Measurements from ENCODE around the gene EYS. TPM values are rescaled to one million over a fixed set of nuclear protein-coding genes. Genes with fewer than 3 reads are reported as not detected.

Gene EYS
- total and polyA plus RNA-seq, 2 of the 8 experiments (the other 6 are each of a cell fraction or from before 2014, with no cell fraction given), result 0.05 to 0.13 TPM

DNA sequence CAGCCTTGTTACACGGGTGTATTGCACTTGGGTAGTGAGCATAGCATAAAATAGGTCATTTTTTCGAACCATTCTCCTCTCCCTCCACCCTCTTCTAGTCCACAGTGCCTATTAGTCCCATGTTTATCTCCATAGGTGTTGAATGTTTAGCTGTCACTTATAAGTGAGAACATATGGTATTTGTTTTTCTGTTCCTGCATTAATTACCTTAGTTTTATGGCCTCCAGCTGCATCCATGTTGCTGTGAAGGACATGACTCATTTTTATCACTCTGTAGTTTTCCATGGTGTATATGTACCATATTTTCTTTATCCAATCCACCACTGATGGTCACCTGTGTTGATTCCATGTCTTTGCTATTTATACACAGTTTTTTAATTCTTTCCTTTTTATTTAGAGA is 889.5 kb downstream of the EYS start:
- CTCF ChIA-PET (ENCODE audit: partially characterized antibody), result no interaction called here
- no peak for FAIRE-seq
- POLR2A ChIA-PET (ENCODE audit: partially characterized antibody), result no interaction called here

More for the DNA sequence above, 889.5 kb downstream of the EYS start:
- no peaks in the 10 kb centered on the region for H3K36me3 ChIP-seq (ENCODE audit: control insufficient read depth in 2 of 4, insufficient read depth in 4 of 4, low read length in 3 of 4)
- no peak overlapping the region for H3K4me3 ChIP-seq (ENCODE audit: extremely low read depth in 1 of 4, insufficient read depth in 2 of 4, low read depth in 3 of 4, low read length in 4 of 4)
- H3K9ac ChIP-seq (replicated peaks in 1 of 4; ENCODE audit: extremely low read depth in 1 of 4, low read depth in 3 of 4, low read length in 3 of 4), result no peak overlapping the region
- no peak overlapping the region for H2AFZ ChIP-seq (ENCODE audit: low read length)
- no peak for TF ChIP-seq ZNF274 (IDR thresholded peaks at IDR 0.05; ENCODE audit: borderline replicate concordance, extremely low read depth, low read length)
- no peak for TF ChIP-seq CEBPB (IDR thresholded peaks at IDR 0.05; ENCODE audit: low read depth, low read length)
- no peak for TF ChIP-seq POU5F1 (IDR thresholded peaks at IDR 0.05; ENCODE audit: low read depth, low read length)
- no peak for TF ChIP-seq CREB1 (IDR thresholded peaks at IDR 0.05)
- TF ChIP-seq SIN3A (conservative IDR thresholded peaks at IDR 0.05 in 1 of 2, IDR thresholded peaks at IDR 0.05 in 1 of 2; ENCODE audit: low read depth in 1 of 2, low read length in 2 of 2), result no peak
- no peak for TF ChIP-seq BCL11A (IDR thresholded peaks at IDR 0.05; ENCODE audit: low read depth in 2 of 2, low read length in 2 of 2)
- no peak for TF ChIP-seq GTF2F1 (IDR thresholded peaks at IDR 0.05; ENCODE audit: borderline replicate concordance, low read depth, low read length)
- no peak overlapping the region for H4K8ac ChIP-seq (ENCODE audit: extremely low read depth, insufficient read depth, low read length)
- no peaks in the 10 kb centered on the region for H3K79me1 ChIP-seq (ENCODE audit: low read depth, low read length)
- H2BK15ac ChIP-seq (ENCODE audit: low read length), result no peak overlapping the region
- WGBS, 2 experiments (ENCODE audit: extremely low coverage in 1 of 2, insufficient coverage in 1 of 2, insufficient read length in 1 of 2, insufficient replicate concordance in 2 of 2, low coverage in 1 of 2, low lambda C conversion rate in 2 of 2, missing lambda C conversion rate in 1 of 2), result 68% methylated on average over 2 of the region's 2 CpGs; no CpG with 5 or more reads in 1 of the 2 experiments
- no peaks in the 10 kb centered on the region for H3K27me3 ChIP-seq (replicated peaks in 1 of 4; ENCODE audit: control insufficient read depth in 3 of 4, extremely low read depth in 1 of 4, insufficient read depth in 3 of 4, low read length in 3 of 4)
- no peak overlapping the region for H2AK5ac ChIP-seq (ENCODE audit: low read depth, low read length)
- no peaks in the 10 kb centered on the region for H4K20me1 ChIP-seq (replicated peaks in 1 of 2; ENCODE audit: control insufficient read depth in 1 of 2, insufficient read depth in 2 of 2, low read length in 2 of 2)
- no peaks in the 10 kb centered on the region for H3K79me2 ChIP-seq (ENCODE audit: control insufficient read depth in 1 of 2, insufficient read depth in 2 of 2, low read length in 2 of 2)
- no peaks in the 10 kb centered on the region for H3K4me1 ChIP-seq (replicated peaks in 1 of 4; ENCODE audit: control insufficient read depth in 3 of 4, insufficient read depth in 4 of 4, low read length in 3 of 4)
- no peaks in the 10 kb centered on the region for H3K23me2 ChIP-seq (ENCODE audit: low read depth, low read length)
- no peak overlapping the region for H3K18ac ChIP-seq (ENCODE audit: extremely low read depth, low read length)
- no peak overlapping the region for H3K56ac ChIP-seq (replicated peaks; ENCODE audit: insufficient read length, low read depth, low read length)
- H3K27ac ChIP-seq (ENCODE audit: low read depth, low read length), result no peak overlapping the region
- H3K4ac ChIP-seq (replicated peaks; ENCODE audit: insufficient read length, low read depth, low read length), result no peak overlapping the region
- H2BK120ac ChIP-seq (replicated peaks; ENCODE audit: low read depth, low read length), result no peak overlapping the region
- no peak overlapping the region for H2BK5ac ChIP-seq (ENCODE audit: low read depth, low read length)
- no peak for DNase-seq (ENCODE audit: low read depth in 1 of 2, low spot score in 2 of 2)
- H4K91ac ChIP-seq (replicated peaks; ENCODE audit: insufficient read length, low read length), result no peak overlapping the region
- H2BK20ac ChIP-seq (ENCODE audit: low read length), result no peak overlapping the region
- H3K4me2 ChIP-seq (ENCODE audit: insufficient read depth in 1 of 2, low read depth in 2 of 2, low read length in 2 of 2), result no peak overlapping the region
- no peak overlapping the region for H3K14ac ChIP-seq (ENCODE audit: insufficient read length)
- H3K9me3 ChIP-seq (ENCODE audit: insufficient read depth in 2 of 2, low read depth in 1 of 2, low read length in 1 of 2), result no peaks in the 10 kb centered on the region
- H4K5ac ChIP-seq (ENCODE audit: insufficient read length, low read depth, low read length), result no peak overlapping the region
- H2BK12ac ChIP-seq (ENCODE audit: low read depth, low read length), result no peak overlapping the region
- H3K23ac ChIP-seq (ENCODE audit: insufficient read length), result no peak overlapping the region

Measured in H1 (cell line).